B cell (primary cell): ENCODE data around the gene NUS1. TPM values are rescaled to one million over a fixed set of nuclear protein-coding genes. Genes with fewer than 3 reads are reported as not detected.

Experiments
- ATAC-seq: fragments of 200-7000 bp; cut with Tn5 transposase; one replicate; pipeline ENCODE4 v1.10.0; 2021; ENCODE audit warnings: low read depth, mild to moderate bottlenecking, moderate number of reproducible peaks, moderate library complexity
- CTCF ChIA-PET: fragments of 350-600 bp; sonication (Branson Sonifier 250); formaldehyde crosslinking; loops from one replicate; lab custom pipeline; 2021; ENCODE audit warnings: antibody characterized with exemption, inconsistent platforms; lab: Charles Lee
- POLR2A ChIA-PET: fragments of 350-600 bp; sonication (Branson Sonifier 250); formaldehyde crosslinking; loops from one replicate; lab custom pipeline; 2021; ENCODE audit warnings: antibody characterized with exemption; lab: Charles Lee
- DNase-seq: peaks from one replicate; pipeline ENCODE4 v3.0.0; 2013
- H2AFZ ChIP-seq: 2 replicates; pipeline ENCODE4 v1.6.1; 2012; ENCODE audit warnings: mild to moderate bottlenecking, low read depth, low read length; ENCODE audit not compliant: insufficient read depth, poor library complexity, severe bottlenecking
- H3K27ac ChIP-seq, 2 donors: 1 replicate in 1 of 2; 2 replicates in 1 of 2; pipeline ENCODE4 v1.5.1; 2012 to 2013; ENCODE audit warnings: low read length in 2 of 2, mild to moderate bottlenecking in 2 of 2, moderate library complexity in 1 of 2
- H3K27me3 ChIP-seq, 4 experiments: fragments of 200-600 bp in 1 of 4; sonication (generic) in 1 of 4; replicated peaks in 1 of 4; 1 replicate in 2 of 4; 2 replicates in 2 of 4; pipeline versions ENCODE4 v1.6.1 to v1.7.0; 2013 to 2016; ENCODE audit warnings: low read length in 3 of 4, mild to moderate bottlenecking in 2 of 4, mixed read lengths in 1 of 4, moderate library complexity in 1 of 4; ENCODE audit not compliant: insufficient read depth in 4 of 4, control insufficient read depth in 3 of 4; ENCODE audit errors: control extremely low read depth in 1 of 4
- H3K36me3 ChIP-seq, 2 experiments: replicated peaks in 1 of 2; 1 replicate in 1 of 2; 2 replicates in 1 of 2; pipeline versions ENCODE4 v1.6.1 to v1.7.1; 2013; ENCODE audit warnings: low read length in 1 of 2; ENCODE audit not compliant: insufficient read depth in 2 of 2, control insufficient read depth in 1 of 2; ENCODE audit errors: control extremely low read depth in 1 of 2, extremely low read depth in 1 of 2
- H3K4me1 ChIP-seq, 2 donors: fragments of 200-600 bp in 1 of 2; sonication (generic) in 1 of 2; 1 replicate in 1 of 2; 2 replicates in 1 of 2; pipeline versions ENCODE4 v1.5.1 to v1.6.1; 2013 to 2017; ENCODE audit warnings: low read length in 2 of 2; ENCODE audit not compliant: control insufficient read depth in 2 of 2, insufficient read depth in 2 of 2
- H3K4me2 ChIP-seq: replicated peaks from 2 replicates; pipeline ENCODE3; 2012; ENCODE audit warnings: mild to moderate bottlenecking, low read depth, low read length; ENCODE audit not compliant: poor library complexity, severe bottlenecking
- H3K4me3 ChIP-seq, 5 experiments: fragments of 200-600 bp in 1 of 5; sonication (generic) in 1 of 5; 1 replicate in 3 of 5; 2 replicates in 2 of 5; pipeline versions ENCODE4 v1.5.1 to v1.7.0; 2011 to 2016; ENCODE audit warnings: low read length in 4 of 5, mild to moderate bottlenecking in 4 of 5, low read depth in 2 of 5, control low read depth in 1 of 5, moderate library complexity in 1 of 5; ENCODE audit not compliant: insufficient read depth in 1 of 5; ENCODE audit errors: control extremely low read depth in 1 of 5, extremely low read depth in 1 of 5
- H3K79me2 ChIP-seq: fragments of 200-600 bp; sonication (generic); one replicate; pipeline ENCODE4 v1.6.0; 2016; ENCODE audit warnings: low read length; ENCODE audit not compliant: control insufficient read depth, insufficient read depth
- H3K9ac ChIP-seq: fragments of 200-600 bp; sonication (generic); 2 replicates; pipeline ENCODE4 v1.6.1; 2017; ENCODE audit warnings: mild to moderate bottlenecking, low read length, moderate library complexity
- H3K9me3 ChIP-seq, 3 donors: one replicate each; pipeline versions ENCODE4 v1.6.1 to v1.7.1; 2013; ENCODE audit warnings: low read length in 2 of 3; ENCODE audit not compliant: control insufficient read depth in 2 of 3, insufficient read depth in 1 of 3; ENCODE audit errors: control extremely low read depth in 1 of 3
- H4K20me1 ChIP-seq: 2 replicates; pipeline ENCODE4 v1.6.0; 2012; ENCODE audit warnings: mild to moderate bottlenecking, low read length; ENCODE audit not compliant: insufficient read depth, control insufficient read depth, poor library complexity, severe bottlenecking
- H3K27ac Mint-ChIP-seq: one replicate; pipeline ENCODE4 v1.8.0; 2021; ENCODE audit warnings: mixed read lengths
- H3K27me3 Mint-ChIP-seq: one replicate; pipeline ENCODE4 v1.8.0; 2021; ENCODE audit warnings: mixed read lengths
- H3K4me1 Mint-ChIP-seq: one replicate; pipeline ENCODE4 v1.8.0; 2021; ENCODE audit warnings: mixed read lengths
- H3K4me3 Mint-ChIP-seq: one replicate; pipeline ENCODE4 v1.8.0; 2021; ENCODE audit warnings: mixed read lengths
- H3K9me3 Mint-ChIP-seq: one replicate; pipeline ENCODE4 v1.8.0; 2022; ENCODE audit warnings: mixed read lengths; ENCODE audit not compliant: insufficient read depth
- EZH2 ChIP-seq: IDR thresholded peaks from 2 replicates; pipeline ENCODE4 v1.6.1; 2012; ENCODE audit warnings: borderline replicate concordance, low read depth, mild to moderate bottlenecking, moderate library complexity, low read length; ENCODE audit not compliant: insufficient read depth, poor library complexity, severe bottlenecking
- WGBS: methylation state at CpG from one replicate; pipeline ENCODE4 v1.1.5; 2013; ENCODE audit warnings: missing lambda C conversion rate; ENCODE audit not compliant: insufficient coverage; 5-methylcytosine and 5-hydroxymethylcytosine counted together
- intact Hi-C: fragments of 100-400 bp; cut with micrococcal nuclease; formaldehyde crosslinking; loops from one replicate; pipeline ENCODE4 v1.10.0; 2022
- polyA plus RNA-seq: library from polyadenylated mRNA; depleted of rRNA; stranded (reverse); fragments of >200 nt; gene quantifications from 2 replicates; pipeline ENCODE4 v1.2.3, GENCODE V29; 2012
- total RNA-seq, 2 donors: library from RNA; stranded (reverse); fragments of 120-200 nt in 1 of 2; gene quantifications; 1 replicate in 1 of 2; 2 replicates in 1 of 2; pipeline versions ENCODE4 v1.2.3 to v1.2.4, GENCODE V29; 2013 to 2022
- TF ChIP-seq, protein P1 (sequence below): fragments of 200-600 bp; IDR thresholded peaks from one replicate; pipeline ENCODE4 v1.8.0; 2022; ENCODE audit warnings: antibody characterized with exemption, mild to moderate bottlenecking

NUS1 gene
- total and polyA plus RNA-seq, 2 donors (not counting 1 experiment from before 2014, with no cell fraction given), result 6.2 to 22.1 TPM

- POLR2A ChIA-PET, result no interaction called here
- CTCF ChIA-PET, result interaction anchor here (1.0 kb wide), 1 partner anchor 204 kb away, joined by 3 read pairs; no protein-coding TSS in a partner anchor
- H3K79me2 ChIP-seq, result no peaks in the 10 kb centered on the region
- TF ChIP-seq EZH2, result no peak
- TF ChIP-seq, protein P1, sequence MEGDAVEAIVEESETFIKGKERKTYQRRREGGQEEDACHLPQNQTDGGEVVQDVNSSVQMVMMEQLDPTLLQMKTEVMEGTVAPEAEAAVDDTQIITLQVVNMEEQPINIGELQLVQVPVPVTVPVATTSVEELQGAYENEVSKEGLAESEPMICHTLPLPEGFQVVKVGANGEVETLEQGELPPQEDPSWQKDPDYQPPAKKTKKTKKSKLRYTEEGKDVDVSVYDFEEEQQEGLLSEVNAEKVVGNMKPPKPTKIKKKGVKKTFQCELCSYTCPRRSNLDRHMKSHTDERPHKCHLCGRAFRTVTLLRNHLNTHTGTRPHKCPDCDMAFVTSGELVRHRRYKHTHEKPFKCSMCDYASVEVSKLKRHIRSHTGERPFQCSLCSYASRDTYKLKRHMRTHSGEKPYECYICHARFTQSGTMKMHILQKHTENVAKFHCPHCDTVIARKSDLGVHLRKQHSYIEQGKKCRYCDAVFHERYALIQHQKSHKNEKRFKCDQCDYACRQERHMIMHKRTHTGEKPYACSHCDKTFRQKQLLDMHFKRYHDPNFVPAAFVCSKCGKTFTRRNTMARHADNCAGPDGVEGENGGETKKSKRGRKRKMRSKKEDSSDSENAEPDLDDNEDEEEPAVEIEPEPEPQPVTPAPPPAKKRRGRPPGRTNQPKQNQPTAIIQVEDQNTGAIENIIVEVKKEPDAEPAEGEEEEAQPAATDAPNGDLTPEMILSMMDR, result no peak
- Mint-ChIP-seq H3K9me3 (no peaks in the 10 kb centered on the region), H3K27me3 (no peaks in the 10 kb centered on the region), H3K4me3 (no peak overlapping the region), H3K27ac (no peak overlapping the region), H3K4me1 (no peaks in the 10 kb centered on the region)
- H3K4me1 ChIP-seq, result no peaks in the 10 kb centered on the region
- H3K27me3 ChIP-seq, result no peaks in the 10 kb centered on the region
- no peak for DNase-seq
- ATAC-seq, result no peak
- no peak overlapping the region for H3K27ac ChIP-seq
- H2AFZ ChIP-seq, result no peak overlapping the region
- intact Hi-C loops, result no loop called here
- no peaks in the 10 kb centered on the region for H3K36me3 ChIP-seq
- WGBS, result no CpG with 5 or more reads among the region's 2 CpGs
- no peak overlapping the region for H3K4me3 ChIP-seq
- H3K9ac ChIP-seq, result no peak overlapping the region
- H4K20me1 ChIP-seq, result no peaks in the 10 kb centered on the region
- H3K4me2 ChIP-seq, result no peak overlapping the region
- H3K9me3 ChIP-seq, result no peaks in the 10 kb centered on the region
Measured at GRCh38 chr6:117653949-117654348, 21.3 kb upstream of the NUS1 start.

- H4K20me1 ChIP-seq, result no peaks in the 10 kb centered on the region
- TF ChIP-seq, protein P1, result no peak
- TF ChIP-seq EZH2, result no peak
- no peak overlapping the region for H3K27ac Mint-ChIP-seq
- DNase-seq (no peak), ATAC-seq (no peak)
- no peaks in the 10 kb centered on the region for H3K36me3 ChIP-seq
- POLR2A ChIA-PET, result no interaction called here
- CTCF ChIA-PET, result no interaction called here
- H3K4me1 ChIP-seq, result no peaks in the 10 kb centered on the region
- no peaks in the 10 kb centered on the region for H3K9me3 Mint-ChIP-seq
- whole genome bisulfite sequencing, result no CpG with 5 or more reads among the region's 2 CpGs
- H2AFZ ChIP-seq, result no peak overlapping the region
- intact Hi-C loops, result no loop called here
- no peaks in the 10 kb centered on the region for H3K27me3 Mint-ChIP-seq
- no peaks in the 10 kb centered on the region for H3K79me2 ChIP-seq
- no peak overlapping the region for H3K4me3 Mint-ChIP-seq
- H3K9me3 ChIP-seq, result no peaks in the 10 kb centered on the region
- no peaks in the 10 kb centered on the region for H3K4me1 Mint-ChIP-seq
- no peak overlapping the region for H3K4me3 ChIP-seq
- H3K4me2 ChIP-seq, result no peak overlapping the region
- H3K27me3 ChIP-seq, result no peaks in the 10 kb centered on the region
- H3K9ac ChIP-seq, result no peak overlapping the region
- no peak overlapping the region for H3K27ac ChIP-seq
Measured at GRCh38 chr6:117655380-117655779, 19.9 kb upstream of the NUS1 start.
